ENCODE results near the gene EIF3F. TPM values are rescaled to one million over a fixed set of nuclear protein-coding genes. Genes with fewer than 3 reads are reported as not detected.

The EIF3F gene
- total RNA-seq, 3 donors from 2014 or later (not counting 1 experiment from before 2014, with no cell fraction given): 232 to 250 (median 247) TPM

DNA sequence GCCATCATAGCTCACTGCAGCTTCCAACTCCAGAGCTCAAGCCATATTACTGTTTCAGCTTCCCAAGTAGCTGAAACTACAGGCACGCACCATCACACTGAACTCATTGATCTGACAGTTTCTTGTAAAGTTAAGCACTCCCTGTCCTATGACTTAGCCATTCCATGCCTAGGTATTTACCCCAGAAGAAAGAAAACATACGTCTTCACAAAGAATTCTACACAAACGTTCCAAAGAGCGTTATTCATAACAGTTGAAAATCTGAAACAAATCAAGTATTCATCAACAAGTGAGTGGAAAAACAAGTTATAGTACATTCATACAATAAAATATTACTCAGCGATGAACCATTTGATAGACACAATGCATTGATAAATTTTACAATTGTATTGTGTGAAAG, 14.1 kb upstream of the EIF3F start:
- ATAC-seq (no peak), DNase-seq (no peak)
- Mint-ChIP-seq H3K4me3 (no peak overlapping the region), H3K27me3 (ENCODE audit: low read depth in 2 of 2) (peaks cover 9 to 17% of the 10 kb centered on the region in 2 donors), H3K36me3 (no peaks in the 10 kb centered on the region), H3K9me3 (no peaks in the 10 kb centered on the region), H3K4me1 (no peaks in the 10 kb centered on the region), H3K27ac (no peak overlapping the region)
- 94% methylated on average over 3 of the region's 5 CpGs for WGBS (ENCODE audit: insufficient coverage)
- Histone ChIP-seq H3K4me3 (ENCODE audit: low read length) (no peak overlapping the region), H3K27ac (ENCODE audit: low read length) (no peak overlapping the region), H3K27me3 (ENCODE audit: control insufficient read depth, insufficient read depth, low read length) (no peaks in the 10 kb centered on the region), H3K9me3 (ENCODE audit: control insufficient read depth, insufficient read depth, low read length) (no peaks in the 10 kb centered on the region), H3K4me1 (ENCODE audit: control insufficient read depth, insufficient read depth, low read length) (no peaks in the 10 kb centered on the region), H3K36me3 (ENCODE audit: control insufficient read depth, insufficient read depth, low read length) (no peaks in the 10 kb centered on the region)
- no peak for TF ChIP-seq CTCF (IDR thresholded peaks at IDR 0.05)
- intact Hi-C loops (cut with micrococcal nuclease): no loop called here

DNA sequence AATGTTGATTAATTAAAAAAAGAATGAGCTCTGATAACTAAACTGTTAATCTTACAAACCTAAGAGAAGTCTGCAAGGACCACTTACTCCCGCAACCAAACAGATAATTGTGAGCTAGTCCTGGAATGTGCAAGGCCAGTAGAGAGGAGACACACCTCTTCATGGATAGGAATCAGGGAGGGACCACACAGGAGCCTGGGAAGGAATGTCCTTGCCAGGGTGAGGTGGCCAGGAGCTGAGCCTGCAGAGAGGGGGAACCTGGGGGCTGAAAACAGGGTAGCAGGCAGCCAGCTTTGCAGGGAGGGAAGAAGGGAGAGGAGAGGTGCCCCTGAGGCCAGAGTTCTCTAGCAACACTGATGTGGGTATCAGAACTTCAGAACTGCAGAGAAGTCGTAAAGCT, 12.5 kb upstream of the EIF3F start:
- Histone ChIP-seq H3K9me3 (ENCODE audit: control insufficient read depth, insufficient read depth, low read length) (no peaks in the 10 kb centered on the region), H3K4me1 (ENCODE audit: control insufficient read depth, insufficient read depth, low read length) (no peaks in the 10 kb centered on the region), H3K36me3 (ENCODE audit: control insufficient read depth, insufficient read depth, low read length) (no peaks in the 10 kb centered on the region), H3K4me3 (ENCODE audit: low read length) (no peak overlapping the region), H3K27me3 (ENCODE audit: control insufficient read depth, insufficient read depth, low read length) (no peaks in the 10 kb centered on the region), H3K27ac (ENCODE audit: low read length) (no peak overlapping the region)
- DNase-seq (no peak), ATAC-seq (no peak)
- H3K4me3 Mint-ChIP-seq: no peak overlapping the region
- intact Hi-C loops (cut with micrococcal nuclease): no loop called here
- 89% methylated on average over 2 of the region's 2 CpGs for WGBS (ENCODE audit: insufficient coverage)
- no peak overlapping the region for H3K27ac Mint-ChIP-seq
- no peaks in the 10 kb centered on the region for H3K9me3 Mint-ChIP-seq
- H3K36me3 Mint-ChIP-seq: no peaks in the 10 kb centered on the region
- no peaks in the 10 kb centered on the region for H3K4me1 Mint-ChIP-seq
- peaks cover 4 to 7% of the 10 kb centered on the region in 2 donors for H3K27me3 Mint-ChIP-seq (ENCODE audit: low read depth in 2 of 2)
- no peak for TF ChIP-seq CTCF (IDR thresholded peaks at IDR 0.05)

GRCh38 chr11:7977232-7977917, 9.8 kb upstream of the EIF3F start:
- Mint-ChIP-seq H3K4me3 (no peak overlapping the region), H3K4me1 (no peaks in the 10 kb centered on the region), H3K27ac (no peak overlapping the region), H3K36me3 (no peaks in the 10 kb centered on the region), H3K27me3 (ENCODE audit: low read depth in 2 of 2) (peaks cover 4 to 7% of the 10 kb centered on the region in 2 donors), H3K9me3 (no peaks in the 10 kb centered on the region)
- Histone ChIP-seq H3K27ac (ENCODE audit: low read length) (no peak overlapping the region), H3K36me3 (ENCODE audit: control insufficient read depth, insufficient read depth, low read length) (no peaks in the 10 kb centered on the region), H3K9me3 (ENCODE audit: control insufficient read depth, insufficient read depth, low read length) (no peaks in the 10 kb centered on the region), H3K27me3 (ENCODE audit: control insufficient read depth, insufficient read depth, low read length) (no peaks in the 10 kb centered on the region), H3K4me3 (ENCODE audit: low read length) (no peak overlapping the region), H3K4me1 (ENCODE audit: control insufficient read depth, insufficient read depth, low read length) (no peaks in the 10 kb centered on the region)
- no peak for TF ChIP-seq CTCF (IDR thresholded peaks at IDR 0.05)
- ATAC-seq (no peak), DNase-seq (no peak)
- WGBS (ENCODE audit: insufficient coverage): 70% methylated on average over 5 of the region's 5 CpGs
- intact Hi-C loops (cut with micrococcal nuclease): no loop called here

Data from natural killer cell (primary cell).